B cell (primary cell): ENCODE data around the gene MMP3.

ENCODE experiments used
- CTCF ChIP-seq: fragments of 200-600 bp; IDR thresholded peaks from one replicate; pipeline ENCODE4 v1.8.0; 2022; ENCODE audit warnings: antibody characterized with exemption, mild to moderate bottlenecking
- EZH2 ChIP-seq: IDR thresholded peaks from 2 replicates; pipeline ENCODE4 v1.6.1; 2012; ENCODE audit warnings: borderline replicate concordance, low read depth, mild to moderate bottlenecking, moderate library complexity, low read length; ENCODE audit not compliant: insufficient read depth, poor library complexity, severe bottlenecking

- TF ChIP-seq CTCF: no peak
- TF ChIP-seq EZH2: no peak
These were observed 41.1 kb downstream of the MMP3 start for GRCh38 chr11:102802341-102802740.
